Lower leg skin (tissue), 4 donors: ENCODE data around the gene NACC1. TPM values are rescaled to one million over a fixed set of nuclear protein-coding genes. Genes with fewer than 3 reads are reported as not detected.

ENCODE experiments used
- DNase-seq, 2 donors: peaks; one replicate each; pipeline ENCODE4 v3.0.0-alpha.2; 2019; ENCODE audit warnings: low spot score in 2 of 2
- H3K4me3 ChIP-seq: fragments of 200-600 bp; sonication (generic); 2 replicates; pipeline ENCODE4 v1.5.1; 2017; ENCODE audit warnings: mild to moderate bottlenecking, low read depth; ENCODE audit not compliant: poor library complexity, severe bottlenecking
- CTCF ChIP-seq, 3 donors: fragments of 450-650 bp; IDR thresholded peaks; one replicate each; pipeline ENCODE4 v1.5.1; 2016; ENCODE audit warnings: antibody characterized with exemption in 3 of 3, mild to moderate bottlenecking in 3 of 3, moderate library complexity in 2 of 3
- POLR2A ChIP-seq, 2 donors: fragments of 450-650 bp; IDR thresholded peaks; one replicate each; pipeline ENCODE4 v1.6.1; 2016 to 2017; ENCODE audit warnings: antibody characterized with exemption in 2 of 2, mild to moderate bottlenecking in 1 of 2, moderate library complexity in 1 of 2
- WGBS, 2 donors: methylation state at CpG; one replicate each; pipeline ENCODE4 v1.1.5; 2018; 5-methylcytosine and 5-hydroxymethylcytosine counted together
- intact Hi-C: fragments of 100-400 bp; cut with DNase I; formaldehyde crosslinking; loops from one replicate; pipeline ENCODE4 v1.15.0; 2023; ENCODE audit warnings: low total_unique reads
- total RNA-seq, 4 donors: library from RNA; depleted of rRNA; stranded (reverse); fragments of >200 nt; gene quantifications; one replicate each; pipeline ENCODE4 v1.1.0, GENCODE V29; 2016

The NACC1 gene
- total RNA-seq, 4 donors from 2014 or later = 21.4 to 46.1 (median 39.8) TPM

- no peak overlapping the region for H3K4me3 ChIP-seq
- 80 to 82% methylated on average over 18 of the region's 18 CpGs for WGBS, 2 donors
- intact Hi-C loops = no loop called here
- no peak for TF ChIP-seq POLR2A (IDR thresholded peaks at IDR 0.05)
- DNase-seq = no peak
Observed at GRCh38 chr19:13121551-13122274, 3.6 kb downstream of the NACC1 start.

- intact Hi-C loops = no loop called here
- no peak for DNase-seq
Observed at GRCh38 chr19:13122275-13122878, 4.3 kb downstream of the NACC1 start.

GRCh38 chr19:13122980-13123957 is 5.2 kb downstream of the NACC1 start:
- intact Hi-C loops = no loop called here
- TF ChIP-seq POLR2A (IDR thresholded peaks at IDR 0.05) (no peak), CTCF (IDR thresholded peaks at IDR 0.05) (no peak)
- H3K4me3 ChIP-seq = no peak overlapping the region
- DNase-seq = no peak
- WGBS, 2 donors = 87 to 95% methylated on average over 20 of the region's 20 CpGs

More at GRCh38 chr19:13122275-13122878, 4.3 kb downstream of the NACC1 start:
- H3K4me3 ChIP-seq = no peak overlapping the region
- TF ChIP-seq POLR2A (IDR thresholded peaks at IDR 0.05) = no peak
- no peak for TF ChIP-seq CTCF (IDR thresholded peaks at IDR 0.05)
- WGBS, 2 donors = 85 to 92% methylated on average over 13 of the region's 13 CpGs

- TF ChIP-seq POLR2A (IDR thresholded peaks at IDR 0.05) (no peak), CTCF (IDR thresholded peaks at IDR 0.05) (no peak)
- H3K4me3 ChIP-seq = no peak overlapping the region
- no peak for DNase-seq
- 82 to 88% methylated on average over 9 of the region's 9 CpGs for WGBS, 2 donors
- intact Hi-C loops = no loop called here
Observed at GRCh38 chr19:13127051-13127450, 9.0 kb downstream of the NACC1 start.

GRCh38 chr19:13127811-13128575 is 9.9 kb downstream of the NACC1 start:
- 89 to 90% methylated on average over 6 of the region's 6 CpGs for WGBS, 2 donors
- no peak for DNase-seq
- H3K4me3 ChIP-seq = no peak overlapping the region
- intact Hi-C loops = no loop called here
- TF ChIP-seq CTCF (IDR thresholded peaks at IDR 0.05) (no peak), POLR2A (IDR thresholded peaks at IDR 0.05) (no peak)
